ENCODE results near the gene DCK.
A peak's percentile ranks its signal among the peaks of the same experiment; 100 is the strongest.
"Not testable (repeated sequence)": the region's sequence is repeated elsewhere in the genome, so short reads cannot be mapped to it uniquely, and the experiment has no call there.

The DCK gene

DNA sequence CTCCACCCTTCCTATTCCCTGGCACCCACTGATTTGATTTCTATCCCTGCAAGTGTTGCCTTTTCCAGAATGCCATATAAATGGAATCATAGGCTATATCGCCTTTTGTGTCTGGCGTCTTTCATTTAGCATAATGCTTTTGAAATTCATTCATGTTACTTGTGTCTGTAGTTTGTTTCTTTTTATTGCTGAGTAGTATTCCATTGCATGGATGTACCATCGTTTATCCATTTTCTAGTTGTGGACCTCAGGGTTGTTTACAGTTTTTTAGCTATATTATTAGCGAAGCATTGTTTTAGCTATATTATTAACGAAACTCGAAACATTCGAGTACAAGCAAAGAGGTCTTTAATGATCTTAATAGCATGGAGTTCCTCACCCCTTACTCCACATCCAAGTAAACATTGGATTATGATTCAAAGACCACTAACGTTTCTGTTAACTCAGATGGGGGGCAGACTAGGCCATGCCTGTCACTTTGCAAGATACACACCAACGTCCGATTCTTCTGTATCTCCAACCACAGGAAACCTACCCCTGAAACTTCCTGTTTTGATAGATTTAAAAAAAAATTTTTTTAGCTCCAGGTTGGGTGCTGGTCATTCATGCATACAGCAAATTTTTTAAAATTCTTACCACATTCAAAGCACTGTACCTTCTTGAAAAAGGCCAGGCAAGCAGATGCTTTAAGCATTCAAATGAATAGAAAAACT is 1.1 kb downstream of the DCK start:
- TF ChIP-seq, protein P1, sequence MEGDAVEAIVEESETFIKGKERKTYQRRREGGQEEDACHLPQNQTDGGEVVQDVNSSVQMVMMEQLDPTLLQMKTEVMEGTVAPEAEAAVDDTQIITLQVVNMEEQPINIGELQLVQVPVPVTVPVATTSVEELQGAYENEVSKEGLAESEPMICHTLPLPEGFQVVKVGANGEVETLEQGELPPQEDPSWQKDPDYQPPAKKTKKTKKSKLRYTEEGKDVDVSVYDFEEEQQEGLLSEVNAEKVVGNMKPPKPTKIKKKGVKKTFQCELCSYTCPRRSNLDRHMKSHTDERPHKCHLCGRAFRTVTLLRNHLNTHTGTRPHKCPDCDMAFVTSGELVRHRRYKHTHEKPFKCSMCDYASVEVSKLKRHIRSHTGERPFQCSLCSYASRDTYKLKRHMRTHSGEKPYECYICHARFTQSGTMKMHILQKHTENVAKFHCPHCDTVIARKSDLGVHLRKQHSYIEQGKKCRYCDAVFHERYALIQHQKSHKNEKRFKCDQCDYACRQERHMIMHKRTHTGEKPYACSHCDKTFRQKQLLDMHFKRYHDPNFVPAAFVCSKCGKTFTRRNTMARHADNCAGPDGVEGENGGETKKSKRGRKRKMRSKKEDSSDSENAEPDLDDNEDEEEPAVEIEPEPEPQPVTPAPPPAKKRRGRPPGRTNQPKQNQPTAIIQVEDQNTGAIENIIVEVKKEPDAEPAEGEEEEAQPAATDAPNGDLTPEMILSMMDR (IDR thresholded peaks at IDR 0.05; ENCODE audit: low read depth, low read length), result no peak
- DNase-seq, result no peak
- no peaks in the 10 kb centered on the region for H3K4me1 ChIP-seq
- H3K9me3 ChIP-seq, result peaks cover 2% of the 10 kb centered on the region; the same call in 1 of the 2 replicates
- no peaks in the 10 kb centered on the region for H3K27me3 ChIP-seq
- peaks cover 25% of the 10 kb centered on the region for H3K36me3 ChIP-seq
- peak overlapping the region; percentile 90 for H3K4me3 ChIP-seq (ENCODE audit: low read depth, low read length)

DNA sequence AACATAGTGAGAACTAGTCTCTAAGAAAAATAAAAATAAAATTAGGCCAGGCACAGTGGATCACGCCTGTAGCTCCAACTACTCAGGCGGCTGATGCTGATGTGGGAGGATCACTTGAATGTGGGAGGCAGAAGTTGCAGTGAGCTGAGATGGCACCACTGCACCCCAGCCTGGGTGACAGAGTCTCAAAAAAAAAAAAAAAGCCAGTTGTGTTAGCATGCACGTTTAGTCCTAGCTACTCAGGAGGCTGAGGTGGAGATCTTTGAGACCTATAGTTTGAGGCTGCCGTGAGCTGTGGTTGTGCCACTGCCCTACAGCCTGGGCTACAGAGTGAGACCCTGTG is 2.5 kb downstream of the DCK start:
- H3K4me1 ChIP-seq, result no peaks in the 10 kb centered on the region
- no peak overlapping the region for H3K4me3 ChIP-seq (ENCODE audit: low read depth, low read length)
- H3K9me3 ChIP-seq, result peaks cover 2% of the 10 kb centered on the region; the same call in 1 of the 2 replicates
- no peak for DNase-seq
- H3K36me3 ChIP-seq, result peaks cover 25% of the 10 kb centered on the region
- TF ChIP-seq, protein P1 (IDR thresholded peaks at IDR 0.05; ENCODE audit: low read depth, low read length), result no peak
- no peaks in the 10 kb centered on the region for H3K27me3 ChIP-seq

DNA sequence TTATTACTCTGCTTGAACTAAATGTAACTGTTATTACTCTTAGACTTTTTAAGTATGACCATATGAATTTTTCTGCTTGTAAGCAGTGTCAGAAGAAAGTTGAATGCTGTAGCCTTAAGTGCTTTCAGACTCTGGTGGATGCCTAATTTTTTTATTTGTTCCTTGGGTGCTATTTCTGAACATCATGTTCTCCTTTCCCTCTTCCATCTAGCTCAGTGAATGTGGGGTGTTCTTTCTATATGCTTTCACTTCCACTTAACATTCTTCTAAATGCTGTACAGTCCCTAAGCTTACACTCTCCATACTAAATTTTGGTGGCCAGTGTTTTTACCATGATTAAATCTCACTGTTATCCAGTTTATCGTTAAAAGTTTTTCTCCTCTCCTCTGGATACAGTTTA is 3.6 kb downstream of the DCK start:
- H3K27me3 ChIP-seq, result no peaks in the 10 kb centered on the region
- peaks cover 2% of the 10 kb centered on the region; the same call in 1 of the 2 replicates for H3K9me3 ChIP-seq
- no peak overlapping the region for H3K4me3 ChIP-seq (ENCODE audit: low read depth, low read length)
- DNase-seq, result no peak
- H3K36me3 ChIP-seq, result peaks cover 25% of the 10 kb centered on the region
- no peaks in the 10 kb centered on the region for H3K4me1 ChIP-seq
- TF ChIP-seq, protein P1 (IDR thresholded peaks at IDR 0.05; ENCODE audit: low read depth, low read length), result no peak

DNA sequence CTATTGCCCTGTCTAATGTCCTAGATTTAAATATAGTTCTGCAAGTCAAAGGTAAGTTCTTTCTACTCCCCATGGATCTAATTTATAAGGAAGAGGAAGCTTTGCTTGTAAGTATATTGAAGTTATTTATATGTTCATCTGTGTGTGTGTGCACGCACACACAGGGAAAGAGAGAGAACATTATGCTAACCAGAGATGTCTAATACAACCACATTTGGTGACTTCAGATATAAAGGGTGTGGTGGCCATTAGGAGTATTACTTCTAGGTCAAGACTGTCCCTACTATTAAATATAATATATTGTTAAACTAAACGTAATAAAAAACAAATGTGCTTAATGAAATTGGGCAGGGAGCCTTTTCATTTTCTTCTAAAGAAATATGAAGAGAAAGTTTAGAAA is 4.1 kb downstream of the DCK start:
- TF ChIP-seq, protein P1 (IDR thresholded peaks at IDR 0.05; ENCODE audit: low read depth, low read length), result no peak

DNA sequence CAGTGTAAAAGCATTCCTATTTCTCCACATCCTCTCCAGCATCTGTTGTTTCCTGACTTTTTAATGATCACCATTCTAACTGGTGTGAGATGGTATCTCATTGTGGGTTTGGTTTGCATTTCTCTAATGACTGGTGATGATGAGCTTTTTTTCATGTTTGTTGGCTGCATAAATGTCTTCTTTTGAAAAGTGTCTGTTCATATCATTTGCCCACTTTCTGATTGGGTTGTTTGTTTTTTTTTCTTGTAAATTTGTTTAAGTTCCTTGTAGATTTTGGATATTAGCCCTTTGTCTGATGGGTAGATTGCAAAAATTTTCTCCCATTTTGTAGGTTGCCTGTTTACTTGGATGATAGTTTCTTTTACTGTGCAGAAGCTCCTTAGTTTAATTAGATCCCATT is 6.2 kb downstream of the DCK start:
- H3K4me1 ChIP-seq, result not testable (repeated sequence)

More for the DNA sequence above, 4.1 kb downstream of the DCK start:
- no peaks in the 10 kb centered on the region for H3K27me3 ChIP-seq
- H3K4me1 ChIP-seq, result no peaks in the 10 kb centered on the region
- H3K36me3 ChIP-seq, result peaks cover 25% of the 10 kb centered on the region
- no peak overlapping the region for H3K4me3 ChIP-seq (ENCODE audit: low read depth, low read length)
- DNase-seq, result no peak
- peaks cover 2% of the 10 kb centered on the region; the same call in 1 of the 2 replicates for H3K9me3 ChIP-seq

DNA sequence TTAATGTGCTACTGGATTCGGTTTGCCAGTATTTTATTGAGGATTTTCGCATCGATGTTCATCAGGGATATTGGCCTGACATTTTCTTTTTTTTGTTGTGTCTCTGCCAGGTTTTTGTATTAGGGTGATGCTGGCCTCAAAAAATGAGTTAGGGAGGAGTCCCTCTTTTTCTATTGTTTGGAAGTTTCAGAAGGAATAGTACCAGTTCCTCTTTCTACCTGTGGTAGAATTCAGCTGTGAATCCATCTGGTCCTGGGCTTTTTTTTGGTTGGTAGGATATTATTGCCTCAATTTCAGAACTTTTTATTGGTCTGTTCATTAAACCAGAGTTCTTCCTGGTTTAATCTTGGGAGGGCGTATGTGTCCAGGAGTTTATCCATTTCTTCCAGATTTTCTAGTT is 7.9 kb downstream of the DCK start:
- H3K9me3 ChIP-seq; H3K27me3 ChIP-seq; DNase-seq; H3K4me3 ChIP-seq (ENCODE audit: low read depth, low read length); H3K4me1 ChIP-seq: not testable (repeated sequence)
- peaks cover 20% of the 10 kb centered on the region for H3K36me3 ChIP-seq

More for the DNA sequence above, 6.2 kb downstream of the DCK start:
- H3K27me3 ChIP-seq; DNase-seq; H3K9me3 ChIP-seq; H3K4me3 ChIP-seq (ENCODE audit: low read depth, low read length): not testable (repeated sequence)
- H3K36me3 ChIP-seq, result peaks cover 25% of the 10 kb centered on the region

DNA sequence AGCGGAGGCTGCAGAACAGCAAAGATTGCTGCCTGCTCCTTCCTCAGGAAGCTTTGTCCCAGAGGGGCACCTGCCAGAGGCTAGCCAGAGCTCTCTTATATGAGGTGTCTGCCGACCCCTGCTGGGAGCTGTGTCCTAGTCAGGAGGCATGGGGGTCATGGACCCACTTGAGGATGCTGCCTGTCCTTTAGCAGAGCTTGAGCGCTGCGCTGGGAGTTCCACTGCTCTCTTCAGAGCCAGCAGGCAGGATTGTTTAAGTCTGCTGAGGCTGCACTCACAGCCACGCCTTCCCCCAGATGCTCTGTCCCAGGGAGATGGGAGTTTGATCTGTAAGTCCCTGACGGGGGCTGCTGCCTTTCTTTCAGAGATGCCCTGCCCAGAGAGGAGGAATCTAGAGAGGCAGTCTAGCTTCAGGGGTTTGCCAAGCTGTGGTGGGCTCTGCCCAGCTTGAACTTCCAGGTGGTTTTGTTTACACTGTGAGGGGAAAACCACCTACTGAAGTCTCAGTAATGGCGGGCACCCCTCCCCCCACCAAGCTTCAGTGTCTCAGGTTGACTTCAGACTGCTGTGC is 10.9 kb downstream of the DCK start:
- Histone ChIP-seq H3K27me3 (no peaks in the 10 kb centered on the region), H3K4me3 (ENCODE audit: low read depth, low read length) (no peak overlapping the region), H3K9me3 (no peaks in the 10 kb centered on the region), H3K4me1 (peaks cover under 1% of the 10 kb centered on the region), H3K36me3 (peaks cover 1% of the 10 kb centered on the region)
- peak; percentile 41 for DNase-seq
- TF ChIP-seq, protein P1 (IDR thresholded peaks at IDR 0.05; ENCODE audit: low read depth, low read length), result peak; percentile 45

DNA sequence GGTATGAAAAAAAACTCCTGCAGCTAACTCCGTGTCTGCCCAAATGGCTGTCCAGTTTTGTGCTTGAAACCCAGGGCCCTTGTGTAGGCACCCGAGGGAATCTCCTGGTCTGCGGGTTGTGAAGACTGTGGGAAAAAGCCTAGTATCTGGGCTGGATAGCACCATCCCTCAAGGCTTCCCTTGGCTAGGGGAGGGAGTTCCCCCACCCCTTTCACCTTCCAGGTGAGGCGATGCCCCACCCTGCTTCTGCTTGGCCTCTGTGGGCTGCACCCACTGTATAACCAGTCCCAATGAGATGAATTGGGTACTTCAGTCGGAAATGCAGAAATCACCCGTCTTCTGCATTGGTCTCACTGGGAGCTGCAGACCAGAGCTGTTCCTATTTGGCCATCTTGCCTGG is 11.6 kb downstream of the DCK start:
- DNase-seq; H3K4me1 ChIP-seq; H3K27me3 ChIP-seq; H3K4me3 ChIP-seq (ENCODE audit: low read depth, low read length); H3K36me3 ChIP-seq; H3K9me3 ChIP-seq: not testable (repeated sequence)
